Mesenchymal stem cell (in vitro differentiated cells and primary cell): ENCODE measurements around the gene CUL7.

ENCODE experiments used
- DNase-seq: peaks from one replicate; pipeline ENCODE4 v3.0.0-alpha.2; 2013
- H2AFZ ChIP-seq: one replicate; pipeline ENCODE4 v1.6.1; 2013; ENCODE audit warnings: low read depth, mild to moderate bottlenecking, control low read depth, inconsistent platforms, low read length, moderate library complexity
- H2AK5ac ChIP-seq: 2 replicates; pipeline ENCODE4 v1.6.1; 2013; ENCODE audit warnings: low read length, moderate library complexity, mild to moderate bottlenecking, inconsistent platforms; ENCODE audit not compliant: severe bottlenecking
- H2BK120ac ChIP-seq: one replicate; pipeline ENCODE4 v1.6.1; 2013; ENCODE audit warnings: low read depth, mild to moderate bottlenecking, inconsistent platforms, low read length, moderate library complexity
- H2BK12ac ChIP-seq, 2 experiments: one replicate each; pipeline ENCODE4 v1.6.1; 2013; ENCODE audit warnings: inconsistent platforms in 2 of 2, low read length in 2 of 2, mild to moderate bottlenecking in 2 of 2, moderate library complexity in 2 of 2, control low read depth in 1 of 2
- H2BK15ac ChIP-seq: one replicate; pipeline ENCODE4 v1.6.1; 2013; ENCODE audit warnings: mild to moderate bottlenecking, low read depth, inconsistent platforms; ENCODE audit not compliant: poor library complexity, severe bottlenecking
- H2BK5ac ChIP-seq: 2 replicates; pipeline ENCODE4 v1.6.1; 2013; ENCODE audit warnings: low read depth, mild to moderate bottlenecking, low read length, control low read depth, inconsistent platforms; ENCODE audit not compliant: poor library complexity, severe bottlenecking
- H3K14ac ChIP-seq, 2 experiments: one replicate each; pipeline ENCODE4 v1.6.1; 2013; ENCODE audit warnings: inconsistent platforms in 2 of 2, low read length in 2 of 2, control low read depth in 1 of 2, mild to moderate bottlenecking in 1 of 2, moderate library complexity in 1 of 2
- H3K18ac ChIP-seq, 2 experiments: one replicate each; pipeline ENCODE4 v1.6.1; 2013; ENCODE audit warnings: inconsistent platforms in 2 of 2, low read length in 2 of 2, control low read depth in 1 of 2, low read depth in 1 of 2, mild to moderate bottlenecking in 1 of 2
- H3K23ac ChIP-seq, 2 experiments: one replicate each; pipeline ENCODE4 v1.6.1; 2013; ENCODE audit warnings: inconsistent platforms in 2 of 2, low read length in 2 of 2, mild to moderate bottlenecking in 2 of 2, moderate library complexity in 2 of 2, control low read depth in 1 of 2
- H3K27ac ChIP-seq: 2 replicates; pipeline ENCODE4 v1.5.1; 2013; ENCODE audit warnings: mild to moderate bottlenecking, moderate library complexity, low read length, control low read depth, inconsistent platforms; ENCODE audit not compliant: poor library complexity, severe bottlenecking
- H3K27me3 ChIP-seq, 2 experiments: 2 replicates each; pipeline versions ENCODE4 v1.6.1 to v1.7.0; 2013; ENCODE audit warnings: low read length in 2 of 2, mild to moderate bottlenecking in 2 of 2, moderate library complexity in 2 of 2, control low read depth in 1 of 2, inconsistent platforms in 1 of 2; ENCODE audit not compliant: control insufficient read depth in 1 of 2, insufficient read depth in 1 of 2
- H3K36me3 ChIP-seq, 2 experiments: 2 replicates each; pipeline versions ENCODE4 v1.6.1 to v1.7.0; 2013; ENCODE audit warnings: low read length in 2 of 2, control low read depth in 1 of 2, inconsistent platforms in 1 of 2, low read depth in 1 of 2, mild to moderate bottlenecking in 1 of 2; ENCODE audit not compliant: insufficient read depth in 2 of 2, control insufficient read depth in 1 of 2
- H3K4ac ChIP-seq, 2 experiments: one replicate each; pipeline ENCODE4 v1.6.1; 2013; ENCODE audit warnings: inconsistent platforms in 2 of 2, low read length in 2 of 2, mild to moderate bottlenecking in 2 of 2, moderate library complexity in 2 of 2, control low read depth in 1 of 2, low read depth in 1 of 2
- H3K4me1 ChIP-seq: 2 replicates; pipeline ENCODE4 v1.6.1; 2013; ENCODE audit warnings: low read depth, low read length, control low read depth; ENCODE audit not compliant: control insufficient read depth, insufficient read depth
- H3K4me2 ChIP-seq: 2 replicates; pipeline ENCODE4 v1.6.1; 2013; ENCODE audit warnings: low read length, mild to moderate bottlenecking, inconsistent platforms; ENCODE audit not compliant: poor library complexity, severe bottlenecking
- H3K4me3 ChIP-seq, 2 experiments: 2 replicates each; pipeline versions ENCODE4 v1.5.1 to v1.7.0; 2013; ENCODE audit warnings: low read length in 2 of 2, mild to moderate bottlenecking in 2 of 2, control low read depth in 1 of 2, low read depth in 1 of 2; ENCODE audit not compliant: insufficient read depth in 1 of 2
- H3K79me1 ChIP-seq: replicated peaks from 2 replicates; pipeline ENCODE4 v1.6.1; 2013; ENCODE audit warnings: mild to moderate bottlenecking, control low read depth, low read length, inconsistent platforms; ENCODE audit not compliant: poor library complexity, severe bottlenecking
- H3K9ac ChIP-seq: 2 replicates; pipeline ENCODE4 v1.7.0; 2013; ENCODE audit warnings: mild to moderate bottlenecking, low read length, moderate library complexity
- H3K9me3 ChIP-seq: 2 replicates; pipeline ENCODE4 v1.7.0; 2013; ENCODE audit warnings: mild to moderate bottlenecking, low read length; ENCODE audit not compliant: control insufficient read depth
- H4K8ac ChIP-seq: one replicate; pipeline ENCODE4 v1.6.1; 2013; ENCODE audit warnings: inconsistent platforms, mild to moderate bottlenecking, low read length, moderate library complexity
- H4K91ac ChIP-seq: one replicate; pipeline ENCODE4 v1.6.1; 2013; ENCODE audit warnings: mild to moderate bottlenecking, low read length, inconsistent platforms
- WGBS: methylation state at CpG from one replicate; pipeline ENCODE4 v1.1.7; 2013; ENCODE audit warnings: mixed read lengths; 5-methylcytosine and 5-hydroxymethylcytosine counted together

The CUL7 gene

DNA sequence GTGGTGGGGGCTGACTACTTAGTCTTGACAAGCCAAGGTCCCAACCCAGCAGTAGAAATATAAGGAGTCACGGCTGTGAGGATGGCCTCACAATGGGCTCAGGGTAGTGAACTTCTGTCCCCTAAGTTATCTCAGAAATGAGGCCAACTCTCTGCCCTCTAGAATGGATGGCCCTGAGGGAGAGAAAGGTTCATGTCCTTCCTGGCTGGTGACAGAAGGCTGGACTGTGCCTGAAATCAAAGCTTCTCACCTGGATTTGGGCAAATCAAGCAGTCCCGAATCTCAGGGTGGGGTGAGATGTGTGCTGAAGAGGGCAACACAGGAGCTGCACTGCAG, 19.5 kb downstream of the CUL7 start:
- Histone ChIP-seq H3K9ac (no peak overlapping the region), H3K23ac (no peak overlapping the region), H2BK15ac (no peak overlapping the region), H3K27ac (no peak overlapping the region), H2BK12ac (no peak overlapping the region), H3K4ac (no peak overlapping the region), H2BK5ac (no peak overlapping the region), H3K27me3 (no peaks in the 10 kb centered on the region), H3K36me3 (peaks cover 69 to 80% of the 10 kb centered on the region in 2 experiments), H2AFZ (no peak overlapping the region), H2BK120ac (no peak overlapping the region), H3K4me3 (no peak overlapping the region), H4K91ac (no peak overlapping the region), H3K9me3 (no peaks in the 10 kb centered on the region), H4K8ac (no peak overlapping the region), H2AK5ac (no peak overlapping the region), H3K4me2 (no peak overlapping the region), H3K4me1 (peaks cover 3% of the 10 kb centered on the region), H3K18ac (no peak overlapping the region), H3K79me1 (peaks cover 8% of the 10 kb centered on the region), H3K14ac (no peak overlapping the region)
- WGBS: 100% methylated on average over 2 of the region's 2 CpGs
- DNase-seq: no peak

DNA sequence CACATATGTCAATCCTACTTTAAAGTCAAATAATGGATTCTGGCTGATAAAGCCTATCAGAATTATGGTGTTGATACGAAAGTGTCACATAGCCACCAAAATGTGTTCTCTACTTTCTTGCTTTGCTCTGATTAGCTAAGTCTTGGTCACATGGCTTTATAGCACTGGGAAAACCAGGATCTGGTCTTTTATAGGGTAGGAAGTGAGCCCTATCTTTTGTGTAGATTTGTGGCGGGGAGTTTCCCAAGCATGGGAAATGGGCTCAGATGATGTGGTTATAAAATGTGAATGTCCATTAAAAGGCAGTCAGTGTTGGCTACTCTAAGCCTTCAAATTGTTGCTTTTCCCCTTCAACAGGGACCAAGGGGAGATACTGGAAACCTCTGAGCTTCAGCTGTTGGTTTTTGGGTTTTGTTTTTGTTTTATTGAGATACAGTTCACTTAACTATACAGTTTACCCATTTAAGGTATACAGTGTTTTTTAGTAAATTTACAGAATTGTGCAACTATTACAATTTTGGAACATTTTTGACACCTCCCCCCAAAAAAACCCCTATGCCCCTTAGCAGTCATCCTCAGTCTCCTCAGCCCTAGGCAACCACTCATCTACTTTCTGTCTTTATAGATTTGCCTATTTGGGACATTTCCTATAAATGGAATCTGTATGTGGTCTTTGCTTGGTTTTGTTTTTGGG, 20.0 kb downstream of the CUL7 start:
- H2BK12ac ChIP-seq: no peak overlapping the region
- no peak overlapping the region for H2BK15ac ChIP-seq
- peaks cover 8% of the 10 kb centered on the region for H3K79me1 ChIP-seq
- no peak overlapping the region for H3K23ac ChIP-seq
- peaks cover 3% of the 10 kb centered on the region for H3K4me1 ChIP-seq
- WGBS: 96% methylated on average over 2 of the region's 2 CpGs
- no peak overlapping the region for H4K91ac ChIP-seq
- H2BK120ac ChIP-seq: no peak overlapping the region
- H3K4me3 ChIP-seq: no peak overlapping the region
- H3K27me3 ChIP-seq: no peaks in the 10 kb centered on the region
- no peaks in the 10 kb centered on the region for H3K9me3 ChIP-seq
- no peak overlapping the region for H2AK5ac ChIP-seq
- H3K4ac ChIP-seq: no peak overlapping the region
- no peak for DNase-seq
- no peak overlapping the region for H3K9ac ChIP-seq
- H3K4me2 ChIP-seq: no peak overlapping the region
- H3K14ac ChIP-seq: no peak overlapping the region
- no peak overlapping the region for H2AFZ ChIP-seq
- no peak overlapping the region for H3K27ac ChIP-seq
- H4K8ac ChIP-seq: no peak overlapping the region
- no peak overlapping the region for H3K18ac ChIP-seq
- H2BK5ac ChIP-seq: no peak overlapping the region
- H3K36me3 ChIP-seq: peaks cover 69 to 80% of the 10 kb centered on the region in 2 experiments

DNA sequence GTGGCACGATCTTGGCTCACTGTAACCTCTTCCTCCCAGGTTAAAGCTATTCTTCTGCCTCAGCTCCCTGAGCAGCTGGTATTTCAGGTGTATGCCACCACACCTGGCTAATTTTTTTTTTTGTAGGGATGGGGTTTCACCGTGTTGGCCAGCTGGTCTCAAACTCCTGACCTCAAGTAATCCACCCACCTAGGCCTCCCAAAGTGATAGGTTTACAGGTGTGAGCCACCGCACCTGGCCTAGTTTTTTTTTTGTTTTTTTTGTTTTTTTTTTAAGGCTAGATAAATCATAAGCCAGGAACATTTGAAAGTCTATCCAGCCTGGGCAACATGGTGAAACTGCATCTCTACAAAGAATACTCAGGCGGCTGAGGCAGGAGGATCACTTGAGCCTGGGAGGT, 21.3 kb downstream of the CUL7 start:
- no peak overlapping the region for H2BK120ac ChIP-seq
- H3K9me3 ChIP-seq: no peaks in the 10 kb centered on the region
- H2AFZ ChIP-seq: no peak overlapping the region
- H3K4me2 ChIP-seq: no peak overlapping the region
- H2BK15ac ChIP-seq: no peak overlapping the region
- no peak overlapping the region for H3K14ac ChIP-seq
- 91% methylated on average over 3 of the region's 4 CpGs for WGBS
- H3K4me3 ChIP-seq: no peak overlapping the region
- no peak overlapping the region for H3K27ac ChIP-seq
- no peak overlapping the region for H3K23ac ChIP-seq
- H2BK5ac ChIP-seq: no peak overlapping the region
- H3K18ac ChIP-seq: no peak overlapping the region
- H2AK5ac ChIP-seq: no peak overlapping the region
- H3K79me1 ChIP-seq: peaks cover 6% of the 10 kb centered on the region
- no peak overlapping the region for H4K91ac ChIP-seq
- peaks cover 69 to 80% of the 10 kb centered on the region in 2 experiments for H3K36me3 ChIP-seq
- H3K4me1 ChIP-seq: peaks cover 3% of the 10 kb centered on the region
- H3K4ac ChIP-seq: no peak overlapping the region
- no peak overlapping the region for H4K8ac ChIP-seq
- DNase-seq: no peak
- H2BK12ac ChIP-seq: no peak overlapping the region
- no peak overlapping the region for H3K9ac ChIP-seq
- H3K27me3 ChIP-seq: no peaks in the 10 kb centered on the region

DNA sequence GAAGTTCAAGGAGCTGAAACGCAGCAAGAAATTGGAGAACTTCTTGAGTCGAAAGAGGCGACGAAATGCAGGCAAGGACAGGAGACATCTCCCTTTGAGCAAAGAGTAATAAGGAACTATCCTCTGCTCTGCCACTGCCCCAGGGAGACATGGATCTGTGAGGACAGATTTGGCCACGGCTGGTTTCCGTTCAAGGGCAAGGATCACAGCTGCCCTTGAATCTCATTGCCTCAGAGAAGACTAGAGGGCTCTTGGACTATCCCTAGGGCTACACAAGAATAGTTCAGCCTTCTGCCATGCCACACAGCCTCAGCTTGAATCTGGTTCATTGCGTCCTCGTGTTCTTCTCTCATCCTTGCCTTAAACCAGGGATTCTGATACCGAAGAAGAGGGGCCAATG, 24.5 kb downstream of the CUL7 start:
- Histone ChIP-seq H2BK120ac (no peak overlapping the region), H4K8ac (no peak overlapping the region), H3K9me3 (no peaks in the 10 kb centered on the region), H3K4me3 (no peak overlapping the region), H3K4me1 (no peaks in the 10 kb centered on the region), H3K4ac (no peak overlapping the region), H3K4me2 (no peak overlapping the region), H3K36me3 (peaks cover 71 to 84% of the 10 kb centered on the region in 2 experiments), H2BK15ac (no peak overlapping the region), H2BK5ac (no peak overlapping the region), H2AFZ (no peak overlapping the region), H2AK5ac (no peak overlapping the region), H3K23ac (no peak overlapping the region), H3K9ac (no peak overlapping the region), H3K14ac (no peak overlapping the region), H4K91ac (no peak overlapping the region), H3K79me1 (peaks cover 14% of the 10 kb centered on the region), H3K27ac (no peak overlapping the region), H2BK12ac (no peak overlapping the region), H3K27me3 (no peaks in the 10 kb centered on the region), H3K18ac (no peak overlapping the region)
- no peak for DNase-seq
- 96% methylated on average over 9 of the region's 9 CpGs for WGBS
